NCI-H146 (cell line): Measurements from ENCODE around the gene IL21R.

Experiments used
- DNase-seq: peaks from one replicate; lab custom pipeline; 2025; lab: John Stamatoyannopoulos, UW

Gene IL21R

GRCh38 chr16:27401768-27402568 is at the start of gene IL21R:
TSS of gene IL21R (plus strand) at chr16:27402174. CDS start at chr16:27430072, 27,898 bp downstream.
- peak; percentile 53 for DNase-seq

GRCh38 chr16:27353853-27354252 is 48.1 kb upstream of the IL21R start:
- no peak for DNase-seq

GRCh38 chr16:27355610-27356009 is 46.4 kb upstream of the IL21R start:
- DNase-seq = no peak

- DNase-seq = no peak
Measured at GRCh38 chr16:27356794-27357193, 45.2 kb upstream of the IL21R start.

GRCh38 chr16:27359051-27359450 is 42.9 kb upstream of the IL21R start:
- DNase-seq = no peak

GRCh38 chr16:27359615-27360014 is 42.4 kb upstream of the IL21R start:
- no peak for DNase-seq

GRCh38 chr16:27361987-27362386 is 40.0 kb upstream of the IL21R start:
- DNase-seq = no peak

- no peak for DNase-seq
Measured at GRCh38 chr16:27362570-27363245, 39.3 kb upstream of the IL21R start.

- no peak for DNase-seq
Measured at GRCh38 chr16:27363246-27363632, 38.7 kb upstream of the IL21R start.

GRCh38 chr16:27363797-27364196 is 38.2 kb upstream of the IL21R start:
- no peak for DNase-seq

GRCh38 chr16:27364493-27365141 is 37.4 kb upstream of the IL21R start:
- peak; percentile 59 for DNase-seq

GRCh38 chr16:27365142-27366089 is 36.6 kb upstream of the IL21R start:
- no peak for DNase-seq

- DNase-seq = no peak
Measured at GRCh38 chr16:27366687-27367460, 35.1 kb upstream of the IL21R start.

- peak; percentile 58 for DNase-seq
Measured at GRCh38 chr16:27367461-27368357, 34.3 kb upstream of the IL21R start.

GRCh38 chr16:27368358-27368722 is 33.6 kb upstream of the IL21R start:
- no peak for DNase-seq

GRCh38 chr16:27369806-27370205 is 32.2 kb upstream of the IL21R start:
- no peak for DNase-seq

- no peak for DNase-seq
Measured at GRCh38 chr16:27370318-27370717, 31.7 kb upstream of the IL21R start.

- no peak for DNase-seq
Measured at GRCh38 chr16:27373312-27373711, 28.7 kb upstream of the IL21R start.

- no peak for DNase-seq
Measured at GRCh38 chr16:27374221-27374803, 27.7 kb upstream of the IL21R start.
